NCI-H526 treated with DMSO at 0.1 percent for 48 hours (cell line): ENCODE measurements around the gene ODC1.

Experiments used
- DNase-seq: peaks from one replicate; lab custom pipeline; 2025; lab: John Stamatoyannopoulos, UW

The ODC1 gene

DNA sequence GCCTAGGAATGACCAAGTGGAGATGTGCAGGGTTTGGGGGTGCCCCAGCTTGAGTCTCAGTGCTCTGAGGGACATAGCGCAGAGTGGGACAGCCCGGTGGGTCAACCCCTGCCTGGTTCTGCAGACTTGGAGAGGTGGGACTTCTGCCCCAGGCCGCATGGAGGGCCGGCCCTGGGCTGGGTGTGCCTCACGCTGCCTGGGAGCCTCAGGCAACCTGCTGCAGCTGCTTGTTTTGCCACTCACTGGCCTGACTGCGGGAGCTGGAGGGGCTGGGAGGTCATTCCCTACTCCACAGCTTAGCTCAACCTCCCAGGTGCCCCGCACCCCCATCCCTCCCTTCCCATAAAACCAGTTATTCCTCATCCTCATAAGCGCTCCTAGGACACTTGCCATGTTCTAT, 33.1 kb downstream of the ODC1 start:
- no peak for DNase-seq

DNA sequence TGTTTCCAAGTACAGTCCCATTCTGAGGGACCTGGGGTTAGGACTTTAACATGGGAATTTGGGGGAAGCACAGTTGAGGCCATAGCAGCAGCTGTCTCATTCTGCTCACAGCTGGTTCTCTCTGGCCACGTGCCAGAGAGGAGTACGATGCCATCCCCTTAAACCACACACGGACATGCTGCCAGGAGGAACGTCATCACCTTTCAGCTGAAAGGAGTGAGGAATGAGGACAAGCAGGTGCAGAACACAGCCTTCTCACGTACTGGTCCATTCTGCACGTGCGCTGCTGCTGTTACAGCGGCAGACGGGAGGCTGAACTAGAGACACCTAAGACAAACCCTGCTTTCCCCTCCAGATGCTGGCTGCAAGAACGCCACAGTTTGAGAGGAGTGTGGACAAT, 33.5 kb downstream of the ODC1 start:
- no peak for DNase-seq

DNA sequence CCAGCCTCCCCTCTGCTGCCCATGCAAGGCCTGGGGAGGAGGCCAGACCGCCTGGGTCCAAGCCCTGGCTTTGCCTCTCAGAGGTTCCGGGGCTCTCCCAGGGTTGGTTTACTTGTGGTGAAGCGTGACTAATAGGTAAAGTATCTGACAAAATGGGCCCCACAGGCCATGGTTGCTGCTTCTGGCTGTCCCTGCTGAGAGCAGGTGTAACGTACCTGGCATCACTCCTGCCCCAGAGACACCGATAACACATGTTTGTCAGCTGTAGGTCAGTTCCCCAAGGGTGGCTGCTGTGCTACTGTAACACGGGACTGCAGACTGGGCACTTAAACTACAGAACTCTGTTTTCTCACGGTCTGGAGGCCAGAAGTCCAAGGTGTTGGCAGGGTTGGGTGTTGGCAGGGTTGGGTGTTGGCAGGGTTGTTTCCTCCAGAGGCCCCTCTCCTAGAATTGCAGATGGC, 34.1 kb downstream of the ODC1 start:
- DNase-seq: no peak

DNA sequence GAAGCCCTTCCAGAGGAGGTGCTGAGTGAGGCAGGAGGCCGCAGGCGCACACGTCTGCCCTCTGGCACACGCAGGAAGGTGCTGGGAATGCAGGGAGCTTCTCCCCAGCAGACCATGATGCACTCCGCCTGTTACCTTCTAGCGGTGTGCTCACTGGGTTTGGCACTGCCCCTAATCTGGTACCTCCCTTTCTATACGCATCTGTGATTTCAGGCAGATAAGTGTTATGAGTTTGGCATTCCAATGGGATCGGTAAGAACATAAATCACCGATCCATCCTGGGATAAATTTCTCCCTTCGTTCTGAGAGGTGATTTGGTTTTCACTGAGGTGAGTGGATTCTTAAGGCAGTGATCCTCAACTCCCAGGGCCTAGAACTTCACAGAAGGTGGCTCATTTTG, 34.6 kb downstream of the ODC1 start:
- no peak for DNase-seq

DNA sequence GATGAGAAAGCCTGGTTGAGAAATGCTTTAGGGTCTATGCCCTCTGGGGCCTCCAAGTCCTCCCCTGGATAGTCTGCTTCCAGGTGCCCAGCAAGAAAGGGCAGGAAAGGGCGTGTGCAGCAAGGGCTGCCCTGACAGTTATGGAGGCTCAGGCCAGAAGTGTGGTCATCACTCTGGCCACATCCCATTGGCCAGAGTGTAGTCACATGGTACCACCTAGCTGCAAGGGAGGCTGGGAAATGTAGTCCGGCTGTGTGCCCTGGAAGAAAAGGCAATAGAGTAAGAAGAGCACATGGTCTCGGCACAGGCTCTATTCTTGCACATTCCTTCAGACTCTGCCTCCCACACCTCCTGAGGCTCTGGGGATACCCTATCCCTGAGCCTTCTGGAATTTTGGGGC, 35.7 kb downstream of the ODC1 start:
- peak; percentile 15 for DNase-seq

DNA sequence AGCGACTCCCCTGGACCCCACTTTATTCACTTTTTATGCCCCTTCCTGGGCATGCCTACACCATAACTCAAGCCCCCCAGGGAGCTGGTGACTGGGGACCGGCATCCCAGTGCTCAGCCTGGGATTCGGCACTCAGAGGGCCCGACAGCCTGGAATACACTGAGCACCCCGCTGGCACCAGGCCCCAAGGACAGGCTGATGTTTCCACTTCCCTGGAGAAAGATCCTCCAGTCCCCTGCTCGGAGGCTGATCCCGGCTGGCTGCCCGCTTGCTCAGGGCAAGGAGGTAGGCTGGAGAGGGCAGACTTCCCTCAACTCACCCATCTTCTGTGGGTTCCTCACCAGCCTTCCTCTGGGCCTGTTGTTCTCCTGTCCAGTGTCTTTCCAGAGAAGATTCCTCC, 36.6 kb downstream of the ODC1 start:
- no peak for DNase-seq

DNA sequence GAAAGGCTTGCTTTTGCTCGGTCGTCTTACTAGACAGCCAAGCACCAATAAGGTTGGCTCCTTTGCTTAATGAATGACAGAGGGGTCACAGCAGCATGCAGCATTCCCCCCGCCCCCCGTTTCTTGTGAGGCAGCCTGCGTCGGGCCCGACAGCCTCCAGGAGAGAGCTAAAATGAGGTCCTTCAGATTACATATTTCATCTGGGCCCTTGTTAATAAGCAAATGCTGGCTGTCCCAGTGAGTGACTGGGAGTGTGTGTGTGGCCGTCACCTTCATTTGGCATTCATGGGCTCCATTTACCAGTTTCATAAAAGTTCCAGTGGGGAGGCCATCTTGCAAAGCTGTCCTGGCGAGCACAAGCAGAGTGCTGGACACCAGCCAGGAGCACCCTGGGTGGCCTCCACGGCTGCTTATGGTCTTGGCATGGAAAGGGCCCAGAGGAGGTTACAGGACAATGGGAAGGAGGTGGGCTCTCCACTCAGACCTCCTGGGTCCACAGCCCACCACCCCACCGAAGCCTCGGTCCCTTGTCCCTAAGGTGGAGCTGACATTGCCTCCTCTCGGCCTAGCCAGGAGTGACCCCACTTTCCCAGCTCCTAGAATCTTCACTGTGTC, 37.2 kb downstream of the ODC1 start:
- no peak for DNase-seq

DNA sequence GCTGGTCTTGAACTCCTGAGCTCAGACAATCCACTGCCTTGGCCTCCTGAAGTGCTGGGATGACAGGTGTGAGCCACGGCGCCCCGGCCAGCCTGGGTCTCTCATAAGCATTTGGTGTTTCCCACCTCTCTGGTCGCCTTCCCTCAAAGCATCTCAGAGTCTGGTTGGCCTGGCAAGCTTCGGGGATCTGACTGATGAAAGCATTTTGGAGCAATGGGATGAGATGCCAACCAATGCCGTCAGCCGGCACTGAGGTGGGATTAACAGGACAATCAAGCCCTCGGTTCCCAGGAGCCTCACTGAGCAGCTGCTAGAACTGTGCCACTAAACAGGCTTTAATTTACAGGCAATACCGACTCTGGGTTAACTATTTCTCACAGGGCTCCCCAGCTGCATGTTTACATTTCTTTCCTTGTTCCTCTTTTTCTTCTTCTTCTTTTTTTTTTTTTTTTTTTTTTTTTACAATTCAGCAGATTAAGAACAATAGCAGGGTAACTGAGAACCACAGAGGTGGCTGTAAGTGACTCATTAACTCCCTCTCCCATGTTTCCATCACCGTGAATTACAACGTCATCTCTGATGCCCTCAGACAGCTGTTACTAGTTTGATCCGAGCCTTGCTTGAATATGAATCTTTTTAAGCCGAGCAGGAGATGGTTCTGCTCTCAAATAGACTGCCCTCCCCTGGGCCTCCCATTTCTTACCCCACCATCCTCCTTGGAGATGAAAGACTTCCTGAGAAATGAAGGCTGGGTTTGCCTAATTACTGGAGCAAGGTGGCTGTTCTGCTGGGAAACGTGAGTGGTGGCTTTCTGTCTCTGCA, 37.9 kb downstream of the ODC1 start:
- no peak for DNase-seq

DNA sequence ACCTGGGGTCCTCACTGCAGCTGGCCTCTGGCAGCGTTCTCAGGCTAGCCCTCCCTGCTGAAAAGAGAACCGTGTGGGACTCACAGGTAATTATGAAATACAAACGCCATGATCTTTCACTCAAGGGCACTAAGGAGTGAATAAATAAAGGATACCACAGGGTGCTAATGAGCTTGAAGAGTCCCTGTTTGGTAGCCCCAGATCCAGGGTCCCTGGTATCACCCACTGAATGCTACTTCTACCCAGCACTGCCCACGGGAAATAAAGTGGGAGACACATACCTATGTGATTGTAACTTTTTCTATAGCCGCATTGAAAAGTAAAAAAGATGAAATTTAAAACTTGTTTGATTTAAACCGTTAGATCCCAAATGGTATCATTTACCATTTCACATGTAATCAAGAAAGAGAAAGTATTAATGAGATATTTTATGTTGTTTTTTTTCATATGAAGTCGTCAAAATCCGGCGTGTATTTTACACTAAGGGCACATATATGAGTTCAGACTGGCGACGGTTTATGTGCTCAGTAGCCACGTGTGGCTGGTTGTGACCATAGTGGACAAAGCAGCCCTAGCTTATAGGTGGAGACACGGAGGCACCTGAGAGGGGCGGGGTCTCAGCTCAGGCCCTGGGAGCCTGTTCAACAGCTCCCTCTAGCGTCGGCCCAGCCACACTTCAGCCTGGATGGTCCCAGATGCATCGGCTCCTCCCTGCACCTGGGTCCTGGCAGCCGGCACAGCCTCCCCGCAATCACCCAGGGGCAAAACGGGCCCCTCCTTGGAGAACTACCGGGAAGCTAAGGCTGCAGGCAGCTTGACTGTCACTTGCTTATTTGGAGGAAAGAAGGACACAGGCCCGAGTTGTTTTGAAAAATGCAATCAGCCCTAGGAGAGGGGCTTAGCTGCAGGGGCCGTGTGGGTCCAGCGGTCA, 39.2 kb downstream of the ODC1 start:
- peak; percentile 74 for DNase-seq

DNA sequence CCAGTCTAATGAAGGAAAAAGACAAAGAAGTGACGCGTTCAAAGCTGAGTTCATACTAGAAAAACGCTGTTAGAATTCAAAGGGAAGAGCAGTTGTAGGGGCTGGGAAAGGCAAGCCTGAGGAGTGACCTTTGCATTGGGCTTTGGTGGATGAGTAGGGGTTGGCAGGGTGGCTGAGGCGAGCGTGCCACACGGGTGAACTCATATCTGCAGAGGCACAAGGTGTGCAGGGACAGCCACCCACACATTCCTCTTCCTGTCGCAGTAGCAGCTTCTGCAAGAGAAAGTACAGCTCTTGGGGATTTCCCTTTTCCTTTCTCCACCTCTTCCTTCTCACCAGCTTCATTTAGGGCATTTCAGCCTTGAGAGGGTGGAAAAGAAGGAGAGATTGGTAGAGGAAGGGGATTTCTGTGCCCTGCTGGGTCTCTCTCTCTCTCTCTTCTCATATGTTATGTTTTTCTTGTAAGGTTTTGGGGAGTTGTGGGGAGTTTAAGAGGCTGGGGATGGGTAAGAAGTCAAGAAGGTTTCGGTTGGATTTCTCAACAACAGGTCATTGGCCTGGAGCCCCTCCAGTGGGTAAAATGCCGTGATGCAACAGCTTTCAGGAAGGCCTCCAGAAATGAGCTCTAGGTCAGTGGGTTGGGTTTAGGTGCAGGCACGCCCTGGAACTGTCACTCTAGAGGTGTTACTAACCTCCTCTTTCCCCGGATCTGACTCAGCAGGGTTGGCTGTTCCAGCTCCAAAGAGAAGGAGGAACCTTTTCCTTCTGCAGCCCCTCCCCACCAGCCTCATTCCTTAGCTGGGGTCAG, 40.1 kb downstream of the ODC1 start:
- DNase-seq: no peak

DNA sequence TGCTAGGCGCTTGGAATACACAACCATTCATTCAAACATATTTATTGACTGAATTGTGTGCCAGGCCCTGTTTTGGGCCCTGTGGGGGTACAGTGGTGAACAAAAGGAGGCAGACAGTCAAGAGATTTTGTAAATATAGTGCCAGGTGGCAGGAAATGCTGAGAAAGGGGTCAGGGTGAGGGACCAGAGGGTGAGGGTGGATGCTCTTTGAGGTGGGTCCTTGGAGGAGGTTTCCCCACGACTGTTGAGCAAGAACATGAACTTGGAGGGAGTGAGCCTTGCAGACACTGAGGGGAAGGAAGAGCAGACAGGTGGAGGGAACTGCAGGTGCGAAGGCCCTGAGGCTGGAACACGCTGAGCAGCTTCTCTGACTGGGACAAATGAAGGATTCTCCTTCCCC, 40.7 kb downstream of the ODC1 start:
- DNase-seq: no peak

DNA sequence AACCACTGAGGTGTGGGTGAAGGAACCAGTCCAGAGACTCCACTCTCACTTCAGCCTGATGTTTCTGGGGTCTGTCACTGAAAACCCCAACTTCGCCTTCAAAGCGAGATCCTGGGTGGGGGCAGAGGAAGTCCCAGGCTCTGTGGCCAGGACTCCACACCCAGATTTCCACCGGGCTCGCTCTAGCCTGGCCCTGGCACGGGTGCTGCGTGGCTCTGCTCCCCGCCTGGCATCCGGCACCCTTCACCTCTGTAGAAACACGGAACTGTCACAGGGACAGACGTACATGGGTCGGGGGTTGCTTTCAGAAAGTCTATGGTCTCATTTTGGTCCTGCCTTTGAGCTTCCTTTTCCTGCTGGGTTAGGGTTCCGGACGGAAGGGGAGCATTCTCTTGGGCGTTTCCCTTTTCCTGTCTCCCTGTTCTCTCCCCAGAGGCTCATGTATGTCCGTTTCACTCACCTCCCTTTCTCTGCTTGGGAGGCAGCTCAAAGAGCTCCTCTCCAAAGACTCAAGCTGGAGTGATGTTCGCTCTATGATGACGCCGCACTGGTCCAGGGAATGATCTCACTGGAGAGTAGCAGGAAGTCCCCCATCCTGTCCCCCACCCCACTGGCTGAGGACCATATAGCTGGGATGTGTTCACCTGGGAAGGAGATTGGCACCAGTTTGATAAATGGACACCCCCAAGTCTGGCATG, 41.5 kb downstream of the ODC1 start:
- DNase-seq: no peak

DNA sequence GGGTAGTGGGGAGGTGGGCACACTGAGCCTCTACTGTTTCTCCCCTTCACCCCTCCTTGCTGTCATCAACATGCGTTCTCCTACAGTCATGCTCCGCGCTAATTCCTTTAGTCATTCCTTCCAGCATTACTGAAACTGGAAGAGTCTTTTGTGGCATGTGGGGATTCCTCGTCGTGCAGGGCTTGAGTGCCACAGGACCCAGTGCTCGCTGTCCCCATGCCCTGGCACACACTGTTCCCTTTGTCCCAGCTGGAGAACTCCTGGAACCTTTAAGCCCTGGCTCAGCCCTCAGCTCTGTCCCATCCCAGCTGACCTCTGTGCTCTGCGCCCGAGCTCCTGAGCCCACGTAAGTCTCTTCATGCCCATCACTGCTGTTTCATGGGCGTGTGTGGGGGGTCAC, 42.1 kb downstream of the ODC1 start:
- DNase-seq: no peak

DNA sequence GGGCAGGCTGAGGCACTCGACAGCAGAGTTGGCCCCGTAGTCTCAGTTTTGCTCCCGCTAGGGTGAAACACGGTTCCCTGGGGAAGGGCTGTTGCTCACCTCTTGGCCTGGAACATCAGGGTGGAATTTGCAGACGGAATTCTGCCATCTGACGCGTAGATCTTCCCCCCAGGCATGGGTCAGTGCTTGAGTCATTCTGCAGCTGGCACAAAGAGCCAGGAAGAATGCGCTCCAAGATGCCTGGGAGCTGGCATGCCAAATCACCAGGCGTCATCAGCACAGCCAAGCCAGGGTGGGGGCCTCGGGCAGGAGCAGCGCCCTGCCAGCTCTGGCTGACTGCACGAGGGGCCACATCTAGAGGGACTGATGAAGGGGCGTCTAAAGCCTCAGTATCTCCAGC, 42.7 kb downstream of the ODC1 start:
- no peak for DNase-seq

DNA sequence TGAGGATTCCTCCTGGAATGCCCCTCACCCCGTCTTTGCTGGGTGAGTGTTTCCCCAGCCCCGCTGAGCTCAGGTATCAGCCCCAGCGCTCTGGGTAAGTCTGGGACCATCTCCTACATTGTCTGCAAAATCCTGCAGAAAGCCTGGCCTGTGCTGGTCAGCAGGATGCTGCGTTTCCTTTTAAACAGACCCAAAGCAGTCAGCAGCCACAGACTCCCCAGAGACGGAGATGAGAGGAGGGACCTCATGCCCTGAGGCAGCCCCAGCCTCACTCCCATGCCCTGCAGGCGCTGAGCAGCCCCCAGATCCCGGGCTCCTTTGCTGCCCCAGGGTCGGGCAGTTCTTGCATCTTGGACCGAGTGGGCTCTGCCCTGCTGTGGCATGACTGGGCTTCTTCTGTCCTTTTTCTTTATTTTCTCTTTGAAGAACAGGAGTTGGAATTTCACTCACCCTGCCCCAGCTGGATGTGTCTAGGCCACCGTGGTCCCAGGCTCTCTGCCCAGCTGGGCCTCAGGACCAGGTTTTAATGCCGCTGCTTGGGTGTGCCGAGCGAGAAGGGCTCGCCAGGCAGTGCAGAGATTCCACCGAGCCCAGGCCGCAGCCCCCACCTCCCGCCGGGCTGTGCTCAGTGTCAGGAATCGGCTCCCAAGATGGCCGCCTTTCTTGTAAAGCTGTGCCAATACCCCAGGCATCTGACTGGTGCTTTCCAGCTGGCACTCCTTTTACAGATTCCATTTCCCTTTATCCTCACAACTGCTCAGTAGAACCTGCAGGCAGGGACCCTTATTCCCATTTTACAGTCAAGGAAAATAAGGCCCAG, 43.6 kb downstream of the ODC1 start:
- no peak for DNase-seq

DNA sequence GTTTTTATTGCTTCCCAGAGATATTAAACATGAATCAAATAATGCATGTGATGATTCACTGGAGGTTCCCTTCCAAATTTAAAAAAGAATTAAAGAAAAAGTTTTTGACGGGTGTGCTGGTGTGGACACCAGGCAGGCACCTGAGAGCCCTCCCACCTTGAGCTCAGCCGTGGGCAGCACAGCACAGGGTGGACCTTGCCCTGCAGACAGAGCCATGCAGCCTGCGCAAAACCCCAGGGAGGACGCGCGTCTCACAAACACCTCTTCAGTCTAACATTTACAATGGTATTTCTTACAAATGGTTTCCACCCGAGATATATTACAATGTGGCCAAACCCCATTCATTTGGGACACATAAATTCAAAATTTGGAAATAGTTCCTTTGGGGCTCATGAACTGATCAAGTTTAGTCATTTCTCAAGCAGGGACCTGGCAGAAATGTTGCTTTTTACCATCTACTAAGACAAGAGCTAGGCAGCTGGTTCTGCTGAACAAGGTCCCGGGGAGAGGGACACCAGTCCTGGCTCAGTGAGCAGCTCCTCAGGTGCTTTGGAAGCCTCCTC, 45.4 kb downstream of the ODC1 start:
- no peak for DNase-seq

DNA sequence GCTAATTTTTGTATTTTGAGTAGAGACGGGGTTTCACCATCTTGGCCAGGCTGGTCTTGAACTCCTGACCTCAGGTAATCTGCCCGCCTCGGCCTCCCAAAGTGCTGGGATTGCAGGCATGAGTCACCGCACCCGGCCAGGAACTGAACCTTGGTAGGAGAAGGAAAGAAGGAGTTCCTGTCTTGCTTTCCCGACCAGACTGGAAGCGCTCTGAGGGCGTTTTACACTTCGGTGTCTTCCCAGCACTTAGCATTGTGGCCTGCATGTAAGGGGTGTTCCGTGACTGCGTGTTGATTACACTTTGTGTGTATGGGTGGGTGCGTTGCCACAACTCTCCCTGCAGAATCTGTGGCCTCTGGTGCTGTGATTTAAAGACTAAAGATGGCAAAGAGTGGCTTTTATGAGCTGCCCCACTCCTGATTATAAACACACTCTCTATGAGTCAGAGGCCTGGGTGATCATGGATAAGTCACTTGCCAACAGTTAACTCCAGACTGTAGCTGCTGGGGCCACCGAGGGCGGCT, 46.0 kb downstream of the ODC1 start:
- no peak for DNase-seq

DNA sequence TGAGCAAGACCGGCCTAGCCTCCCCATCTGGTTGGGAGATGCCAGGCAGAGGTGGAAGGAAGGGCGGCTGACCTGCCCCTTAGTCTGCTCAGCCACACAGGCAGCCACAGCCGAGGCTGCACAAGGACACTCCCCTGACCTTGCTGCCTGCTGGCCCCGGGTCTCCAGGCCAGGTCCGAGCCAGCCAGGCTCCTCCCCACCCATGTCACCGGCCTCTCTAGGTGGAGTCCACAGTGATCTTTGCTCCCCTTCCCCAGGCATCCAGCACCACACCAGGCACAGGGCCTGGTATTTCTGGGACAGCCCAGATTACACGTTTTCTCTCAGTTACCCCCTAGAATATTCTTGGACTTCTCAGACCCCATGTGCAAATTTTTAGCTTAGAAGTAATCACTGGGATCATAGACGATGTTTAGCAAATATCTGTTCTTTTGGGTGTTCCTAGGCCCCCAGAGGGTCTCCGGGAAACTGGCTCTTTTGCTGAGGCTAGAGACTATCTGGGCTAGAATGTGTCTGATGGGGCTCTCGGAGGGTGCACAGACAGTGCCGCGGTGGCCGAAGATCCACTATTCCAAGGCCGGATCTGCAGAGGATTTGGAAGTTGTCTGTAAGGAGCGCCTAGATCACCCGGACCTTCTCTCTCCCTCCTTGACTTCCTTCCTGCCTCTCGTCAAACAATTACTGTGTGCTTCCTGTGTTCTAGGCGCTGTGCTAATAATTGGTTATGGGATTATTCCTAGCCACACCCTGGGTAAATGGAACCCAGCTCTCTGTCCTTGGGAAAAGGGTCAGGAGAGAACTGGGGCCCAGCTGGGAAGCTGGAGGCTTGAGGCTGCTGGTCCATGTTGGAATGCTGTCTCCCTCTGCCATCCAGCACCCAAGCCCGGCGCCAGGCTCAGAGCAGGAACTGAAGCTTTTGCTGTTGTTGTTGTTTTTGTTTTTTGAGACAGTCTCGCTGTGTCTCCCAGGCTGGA, 46.9 kb downstream of the ODC1 start:
- no peak for DNase-seq

DNA sequence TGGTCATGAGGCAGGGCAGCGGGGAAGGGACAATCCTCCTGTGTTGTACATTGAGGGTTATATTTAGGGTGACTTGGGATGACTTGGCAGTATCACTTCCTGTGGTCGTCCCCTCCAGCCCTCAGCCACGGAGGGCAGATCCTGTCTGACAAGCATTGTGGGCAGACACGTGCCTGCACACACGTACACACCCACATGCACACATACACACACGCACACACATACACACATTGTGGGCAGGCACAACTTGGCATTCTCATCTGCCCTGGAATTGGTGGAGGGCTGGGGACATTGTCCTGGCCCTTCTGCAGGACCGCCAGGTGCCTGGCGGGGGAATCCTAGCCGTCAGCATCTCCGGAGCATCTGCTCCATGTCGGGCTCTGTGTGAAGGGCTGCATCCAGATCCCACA, 47.6 kb downstream of the ODC1 start:
- DNase-seq: no peak
